HEK293 (cell line): ENCODE measurements around the gene TXNDC8.

Source experiments
- CTCF ChIA-PET: fragments of 350-600 bp; formaldehyde crosslinking; extraction: SDS; loops from one replicate; lab custom pipeline; 2021; ENCODE audit warnings: antibody characterized with exemption; lab: Yijun Ruan, JAX
- POLR2A ChIA-PET: fragments of 300-600 bp; formaldehyde crosslinking; extraction: SDS; loops from one replicate; lab custom pipeline; 2020; ENCODE audit warnings: antibody characterized with exemption, inconsistent platforms; lab: Yijun Ruan, JAX
- H3K27ac ChIP-seq: fragments of 200-500 bp; sonication (Bioruptor generic); 2 replicates; pipeline ENCODE4 v1.5.1; 2014; ENCODE audit warnings: low read depth, low read length, control low read depth, inconsistent platforms; ENCODE audit errors: extremely low read depth
- H3K36me3 ChIP-seq, 2 experiments: fragments of 200-500 bp in 1 of 2; sonication (Bioruptor generic) in 1 of 2; 1 replicate in 1 of 2; 2 replicates in 1 of 2; pipeline ENCODE4 v1.5.1; 2014 to 2017; ENCODE audit warnings: inconsistent platforms in 2 of 2, low read length in 2 of 2; ENCODE audit not compliant: control insufficient read depth in 2 of 2, insufficient read depth in 1 of 2
- H3K4me1 ChIP-seq: fragments of 200-500 bp; sonication (Bioruptor generic); 2 replicates; pipeline ENCODE4 v1.5.1; 2014; ENCODE audit warnings: mild to moderate bottlenecking, low read length, inconsistent platforms; ENCODE audit not compliant: control insufficient read depth, insufficient read depth
- H3K4me3 ChIP-seq: 2 replicates; pipeline ENCODE4 v1.5.1; 2011; ENCODE audit warnings: low read depth, mild to moderate bottlenecking, control low read depth, low read length, moderate library complexity
- H3K9me3 ChIP-seq: fragments of 200-500 bp; sonication (Bioruptor generic); 2 replicates; pipeline ENCODE4 v1.5.1; 2014; ENCODE audit warnings: low read depth, low read length, inconsistent platforms; ENCODE audit not compliant: control insufficient read depth, insufficient read depth
- IKZF3 ChIP-seq: fragments of 450-650 bp; IDR thresholded peaks from 2 replicates; pipeline ENCODE4 v1.5.0; 2018; ENCODE audit warnings: missing biosample characterization, mild to moderate bottlenecking, missing genetic modification characterization, moderate library complexity
- INSM2 ChIP-seq: fragments of 450-650 bp; formaldehyde crosslinking; IDR thresholded peaks from 2 replicates; pipeline ENCODE4 v1.5.1; 2016; ENCODE audit warnings: missing biosample characterization, missing genetic modification characterization
- KLF8 ChIP-seq: fragments of 450-650 bp; formaldehyde crosslinking; IDR thresholded peaks from 2 replicates; pipeline ENCODE4 v1.5.1; 2016; ENCODE audit warnings: missing biosample characterization, missing genetic modification characterization
- REPIN1 ChIP-seq: fragments of 450-650 bp; formaldehyde crosslinking; IDR thresholded peaks from 2 replicates; pipeline ENCODE4 v1.5.1; 2017; ENCODE audit warnings: missing biosample characterization, missing genetic modification characterization, low read depth
- TCF7L2 ChIP-seq: IDR thresholded peaks from 2 replicates; pipeline ENCODE4 v1.6.1; 2011; ENCODE audit warnings: low read depth, mild to moderate bottlenecking, inconsistent platforms, low read length, moderate library complexity, borderline replicate concordance
- ZBTB10 ChIP-seq: fragments of 450-650 bp; formaldehyde crosslinking; IDR thresholded peaks from 2 replicates; pipeline ENCODE4 v1.5.1; 2016; ENCODE audit warnings: missing biosample characterization, missing genetic modification characterization
- ZBTB48 ChIP-seq: fragments of 450-650 bp; formaldehyde crosslinking; IDR thresholded peaks from 2 replicates; pipeline ENCODE4 v1.5.1; 2016; ENCODE audit warnings: missing biosample characterization, missing genetic modification characterization
- ZBTB49 ChIP-seq: fragments of 450-650 bp; formaldehyde crosslinking; IDR thresholded peaks from 2 replicates; pipeline ENCODE4 v1.5.1; 2016; ENCODE audit warnings: missing biosample characterization, missing genetic modification characterization, low read depth
- ZNF148 ChIP-seq: fragments of 450-650 bp; formaldehyde crosslinking; IDR thresholded peaks from 2 replicates; pipeline ENCODE4 v1.5.0; 2017; ENCODE audit warnings: missing biosample characterization, missing genetic modification characterization, borderline replicate concordance
- ZNF155 ChIP-seq: fragments of 450-650 bp; formaldehyde crosslinking; IDR thresholded peaks from 2 replicates; pipeline ENCODE4 v1.5.1; 2016; ENCODE audit warnings: missing biosample characterization, missing genetic modification characterization
- ZNF2 ChIP-seq: fragments of 450-650 bp; formaldehyde crosslinking; IDR thresholded peaks from 2 replicates; pipeline ENCODE4 v1.5.1; 2016; ENCODE audit warnings: missing biosample characterization, missing genetic modification characterization
- ZNF324 ChIP-seq: fragments of 450-650 bp; formaldehyde crosslinking; IDR thresholded peaks from 2 replicates; pipeline ENCODE4 v1.5.1; 2016; ENCODE audit warnings: missing biosample characterization, missing genetic modification characterization
- ZNF335 ChIP-seq: fragments of 450-650 bp; formaldehyde crosslinking; conservative IDR thresholded peaks from 2 replicates; pipeline ENCODE4 v1.5.1; 2016; ENCODE audit warnings: missing biosample characterization, missing genetic modification characterization
- ZNF362 ChIP-seq: fragments of 450-650 bp; formaldehyde crosslinking; IDR thresholded peaks from 2 replicates; pipeline ENCODE4 v1.5.1; 2016; ENCODE audit warnings: missing biosample characterization, missing genetic modification characterization
- ZNF391 ChIP-seq: fragments of 450-650 bp; formaldehyde crosslinking; IDR thresholded peaks from 2 replicates; pipeline ENCODE4 v1.5.1; 2016; ENCODE audit warnings: low read depth, missing biosample characterization, missing genetic modification characterization, borderline replicate concordance
- ZNF404 ChIP-seq: fragments of 450-650 bp; formaldehyde crosslinking; IDR thresholded peaks from 2 replicates; pipeline ENCODE4 v1.5.1; 2017; ENCODE audit warnings: missing biosample characterization, missing genetic modification characterization
- ZNF449 ChIP-seq: fragments of 450-650 bp; formaldehyde crosslinking; IDR thresholded peaks from 2 replicates; pipeline ENCODE4 v1.5.1; 2017; ENCODE audit warnings: missing biosample characterization, mild to moderate bottlenecking, missing genetic modification characterization, moderate library complexity
- ZNF514 ChIP-seq: fragments of 450-650 bp; formaldehyde crosslinking; IDR thresholded peaks from 2 replicates; pipeline ENCODE4 v1.5.1; 2016; ENCODE audit warnings: missing biosample characterization, missing genetic modification characterization
- ZNF521 ChIP-seq: fragments of 450-650 bp; formaldehyde crosslinking; IDR thresholded peaks from 2 replicates; pipeline ENCODE4 v1.5.1; 2017; ENCODE audit warnings: missing biosample characterization, mild to moderate bottlenecking, missing genetic modification characterization
- ZNF560 ChIP-seq: fragments of 450-650 bp; formaldehyde crosslinking; IDR thresholded peaks from 2 replicates; pipeline ENCODE4 v1.5.1; 2017; ENCODE audit warnings: missing biosample characterization, missing genetic modification characterization, borderline replicate concordance
- ZNF623 ChIP-seq: fragments of 450-650 bp; formaldehyde crosslinking; IDR thresholded peaks from 2 replicates; pipeline ENCODE4 v1.5.1; 2016; ENCODE audit warnings: missing biosample characterization, missing genetic modification characterization
- ZNF639 ChIP-seq: fragments of 450-650 bp; formaldehyde crosslinking; IDR thresholded peaks from 2 replicates; pipeline ENCODE4 v1.5.1; 2016; ENCODE audit warnings: missing biosample characterization, missing genetic modification characterization
- ZNF791 ChIP-seq: fragments of 450-650 bp; formaldehyde crosslinking; IDR thresholded peaks from 2 replicates; pipeline ENCODE4 v1.5.1; 2016; ENCODE audit warnings: missing biosample characterization, missing genetic modification characterization

The TXNDC8 gene

GRCh38 chr9:110256380-110257096 lies 81.1 kb downstream of the TXNDC8 start, which contains the start of gene TXN:
TXN (minus strand) TSS chr9:110256507; CDS start chr9:110256435, 72 bp downstream.
- POLR2A ChIA-PET, result interaction anchor here (0.5 to 1.3 kb wide), 24 partner anchors 9 to 1009 kb away, joined by 3 to 14 read pairs (median 4); partner anchors contain the start of gene SVEP1
- no peaks in the 10 kb centered on the region for H3K9me3 ChIP-seq
- H3K27ac ChIP-seq, result peak within 1 kb of the TSS; percentile 95
- H3K4me1 ChIP-seq, result peaks cover 5% of the 10 kb centered on the region; the same call in 1 of the 2 replicates
- no peaks in the 10 kb centered on the region; a peak in 1 of 3 replicates for H3K36me3 ChIP-seq
- CTCF ChIA-PET, result interaction anchor here (0.6 to 1.1 kb wide), 4 partner anchors 9 to 929 kb away, joined by 3 read pairs; no protein-coding TSS in a partner anchor
- peak within 1 kb of the TSS; percentile 87 for H3K4me3 ChIP-seq
- TF ChIP-seq REPIN1, result peak; percentile 57; the same call in 1 of the 2 replicates
- TF ChIP-seq ZNF521 (tag by site-specific recombination), result no peak
- no peak for TF ChIP-seq ZNF514 (tag by site-specific recombination)
- TF ChIP-seq ZNF362 (tag by site-specific recombination), result no peak
- TF ChIP-seq ZNF639 (tag by site-specific recombination), result no peak
- peak; percentile 98 for TF ChIP-seq ZBTB10 (tag by site-specific recombination)
- TF ChIP-seq ZNF148, result no peak
- TF ChIP-seq ZNF335 (tag by site-specific recombination), result peak; percentile 45; the same call in 1 of the 2 replicates
- 0 out of 2 replicates have a peak, but pooled peaks have one; percentile 30 for TF ChIP-seq ZNF324
- no peak for TF ChIP-seq INSM2 (tag by site-specific recombination)
- TF ChIP-seq ZNF449, result no peak; the same call in 1 of the 2 replicates
- TF ChIP-seq ZNF391 (tag by site-specific recombination), result no peak
- no peak for TF ChIP-seq ZBTB49 (tag by site-specific recombination)
- TF ChIP-seq IKZF3 (tag by site-specific recombination), result no peak
- no peak for TF ChIP-seq ZBTB48 (tag by site-specific recombination)
- TF ChIP-seq ZNF155 (tag by site-specific recombination), result no peak
- no peak for TF ChIP-seq ZNF791 (tag by site-specific recombination)
- no peak for TF ChIP-seq TCF7L2
- TF ChIP-seq KLF8 (tag by site-specific recombination), result peak; percentile 91
- peak; percentile 66; the same call in 1 of the 2 replicates for TF ChIP-seq ZNF2 (tag by site-specific recombination)
- TF ChIP-seq ZNF560 (tag by site-specific recombination), result no peak
- TF ChIP-seq ZNF404, result no peak
- no peak for TF ChIP-seq ZNF623 (tag by site-specific recombination)
